Right cardiac atrium (tissue), 5 donors: Measurements from ENCODE around the gene SF3B6. TPM values are rescaled to one million over a fixed set of nuclear protein-coding genes. Genes with fewer than 3 reads are reported as not detected.

Experiments used
- ATAC-seq, 2 donors: fragments of 200-7000 bp; cut with Tn5 transposase; one replicate each; pipeline versions ENCODE4 v1.8.0 to v1.9.1; 2020; ENCODE audit warnings: moderate library complexity in 2 of 2, mild to moderate bottlenecking in 1 of 2
- DNase-seq, 3 donors: peaks; one replicate each; pipeline ENCODE4 v3.0.0-alpha.2; 2020
- H3K27ac ChIP-seq: one replicate; pipeline ENCODE4 v1.5.1; 2013; ENCODE audit warnings: mild to moderate bottlenecking, low read length, control low read depth, moderate library complexity
- H3K27me3 ChIP-seq: one replicate; pipeline ENCODE4 v1.6.1; 2013; ENCODE audit not compliant: control insufficient read depth, insufficient read depth
- H3K4me1 ChIP-seq: one replicate; pipeline ENCODE4 v1.6.1; 2013; ENCODE audit warnings: low read length; ENCODE audit not compliant: control insufficient read depth, insufficient read depth
- H3K4me3 ChIP-seq: one replicate; pipeline ENCODE4 v1.5.1; 2013; ENCODE audit warnings: low read length, control low read depth
- H3K9me3 ChIP-seq: one replicate; pipeline ENCODE4 v1.6.1; 2013; ENCODE audit warnings: low read length; ENCODE audit not compliant: control insufficient read depth
- WGBS: extraction: QIAGEN DNeasy Blood & Tissue Kit; methylation state at CpG from one replicate; pipeline ENCODE4 v1.1.7; 2013; 5-methylcytosine and 5-hydroxymethylcytosine counted together
- intact Hi-C, 4 donors: fragments of 100-400 bp; cut with DNase I; formaldehyde crosslinking; loops; one replicate each; pipeline versions ENCODE4 v1.11.0 to v1.14.0; 2022 to 2023
- polyA plus RNA-seq: library from polyadenylated mRNA; stranded (reverse); fragments of 200-250 nt; gene quantifications from one replicate; pipeline ENCODE4 v1.2.3, GENCODE V29; 2013
- total RNA-seq, 4 donors: library from RNA; stranded (reverse); fragmentation: NEBNext Ultra II Directional; extraction: Animal tissue kit (Norgen Biotek cat#: 25700); gene quantifications; one replicate each; pipeline ENCODE4 v1.2.1, GENCODE V29; 2021
- donor health status: healthy with polysubstance abuse.
- donor health status: DM: no; HTN: yes; CAD: no.
- donor health status: DM: no; HTN: no; CAD: no.
- donor health status: DM: no; HTN: yes; CAD: no; lungs with severe emphysema.
- donor health status: DM: yes; HTN: yes; CAD: no.

SF3B6 gene
- total and polyA plus RNA-seq, 5 donors, result 54.7 to 101 (median 58.6) TPM

GRCh38 chr2:24076849-24077534 lies 866 bp upstream of the SF3B6 start:
- peaks cover 2% of the 10 kb centered on the region for H3K4me1 ChIP-seq
- DNase-seq (peak in 1 of 3 donors; percentile 69), ATAC-seq (peak in 1 of 2 donors; percentile 7)
- H3K27ac ChIP-seq, result peak overlapping the region; percentile 89
- intact Hi-C loops, result no loop called here
- WGBS, result 2% methylated on average over 41 of the region's 41 CpGs
- H3K9me3 ChIP-seq, result no peaks in the 10 kb centered on the region
- no peaks in the 10 kb centered on the region for H3K27me3 ChIP-seq
- peak overlapping the region; percentile 87 for H3K4me3 ChIP-seq

DNA sequence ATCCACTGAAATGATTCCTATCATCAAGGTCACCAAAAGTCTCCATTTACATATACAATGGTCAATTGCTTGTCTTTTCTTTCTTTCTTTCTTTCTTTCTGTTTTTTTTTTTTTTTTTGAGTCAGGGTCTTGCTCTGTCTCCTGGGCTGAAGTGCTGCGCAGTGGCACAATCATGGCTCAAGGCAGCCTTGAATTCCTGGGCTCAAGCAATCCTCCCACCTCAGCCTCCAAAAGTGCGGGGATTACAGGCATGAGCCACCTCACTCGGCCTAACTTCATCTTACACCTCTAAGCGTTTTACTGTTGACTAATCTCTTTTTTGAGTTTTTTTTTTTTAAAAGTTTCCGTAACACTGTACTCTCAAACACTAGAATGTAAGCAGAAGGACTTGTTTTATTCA lies 867 bp downstream of the SF3B6 start:
- Histone ChIP-seq H3K27ac (no peak overlapping the region), H3K27me3 (no peaks in the 10 kb centered on the region), H3K9me3 (no peaks in the 10 kb centered on the region), H3K4me3 (peak overlapping the region; percentile 87), H3K4me1 (peaks cover 2% of the 10 kb centered on the region)
- DNase-seq, result no peak
- WGBS, result 70% methylated on average over 5 of the region's 5 CpGs
- no peak for ATAC-seq
- intact Hi-C loops, result no loop called here

DNA sequence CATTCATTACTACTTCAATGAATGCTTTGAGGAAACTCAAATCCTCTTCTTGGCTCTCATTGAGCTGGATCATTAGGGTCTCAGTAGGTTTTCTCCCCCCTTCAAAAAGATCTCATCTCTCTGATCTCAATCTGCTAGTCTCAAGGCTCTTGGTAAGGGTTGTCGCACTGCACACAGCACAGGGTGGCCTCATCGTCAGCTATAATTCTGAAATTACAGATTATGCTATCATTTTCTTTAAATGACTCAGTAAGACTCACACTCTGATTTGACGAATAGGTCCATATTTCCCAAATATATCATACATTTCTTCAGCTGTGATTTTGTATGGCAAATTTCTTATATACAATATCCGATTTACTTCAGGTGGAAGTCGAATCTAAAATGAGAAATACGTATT lies 2.3 kb downstream of the SF3B6 start:
- ATAC-seq (no peak), DNase-seq (no peak)
- no peak overlapping the region for H3K27ac ChIP-seq
- intact Hi-C loops, result no loop called here
- H3K4me3 ChIP-seq, result no peak overlapping the region
- 88% methylated on average over 6 of the region's 6 CpGs for WGBS
- H3K9me3 ChIP-seq, result no peaks in the 10 kb centered on the region
- peaks cover 2% of the 10 kb centered on the region for H3K4me1 ChIP-seq
- no peaks in the 10 kb centered on the region for H3K27me3 ChIP-seq

GRCh38 chr2:24072259-24072658 lies 3.9 kb downstream of the SF3B6 start:
- no peak overlapping the region for H3K4me3 ChIP-seq
- no peak overlapping the region for H3K27ac ChIP-seq
- peaks cover 2% of the 10 kb centered on the region for H3K4me1 ChIP-seq
- DNase-seq, result no peak
- no peaks in the 10 kb centered on the region for H3K9me3 ChIP-seq
- ATAC-seq, result no peak
- no peaks in the 10 kb centered on the region for H3K27me3 ChIP-seq
- intact Hi-C loops, result no loop called here
- WGBS, result 93% methylated on average over 4 of the region's 4 CpGs

GRCh38 chr2:24065341-24065740 lies 10.8 kb downstream of the SF3B6 start:
- no peak overlapping the region for H3K4me3 ChIP-seq
- no peaks in the 10 kb centered on the region for H3K4me1 ChIP-seq
- WGBS, result 81% methylated on average over 2 of the region's 2 CpGs
- ATAC-seq (no peak), DNase-seq (no peak)
- no peak overlapping the region for H3K27ac ChIP-seq
- intact Hi-C loops, result no loop called here
- H3K9me3 ChIP-seq, result no peaks in the 10 kb centered on the region
- H3K27me3 ChIP-seq, result no peaks in the 10 kb centered on the region

DNA sequence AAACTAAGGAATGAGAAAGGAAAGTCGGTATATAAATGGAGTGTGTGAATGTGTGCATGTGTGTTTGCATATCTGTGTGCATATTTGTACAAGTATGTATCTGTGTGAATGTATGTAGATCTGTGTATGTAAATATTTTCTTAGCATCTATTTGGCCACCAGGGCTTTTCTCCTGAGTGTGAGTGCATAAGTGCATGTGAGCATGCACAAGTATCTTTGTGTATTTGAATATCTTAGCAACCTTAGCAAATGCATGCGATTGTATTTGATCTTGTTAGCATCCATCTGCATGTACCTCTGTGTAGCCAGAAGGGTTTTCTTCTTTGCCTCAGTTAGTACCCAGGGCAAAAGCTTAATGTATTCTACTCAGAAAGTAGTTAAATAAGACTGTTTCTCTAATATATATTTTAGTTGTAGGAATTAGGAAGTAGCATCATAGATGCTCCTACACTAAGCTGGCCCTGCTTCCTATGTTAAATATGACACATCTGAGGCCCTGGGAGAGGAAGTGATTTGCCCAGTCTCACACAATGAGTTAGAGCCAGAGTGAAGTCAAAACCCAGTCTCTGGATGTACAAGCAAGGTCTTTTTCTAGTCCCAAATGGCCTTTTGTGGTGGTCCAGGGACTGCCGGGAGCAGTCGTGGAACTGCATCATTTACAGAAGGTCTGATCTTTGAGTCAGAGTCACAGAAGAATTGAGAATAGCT lies 17.4 kb downstream of the SF3B6 start:
- Histone ChIP-seq H3K27ac (no peak overlapping the region), H3K9me3 (no peaks in the 10 kb centered on the region), H3K4me1 (no peaks in the 10 kb centered on the region), H3K4me3 (no peak overlapping the region), H3K27me3 (no peaks in the 10 kb centered on the region)
- intact Hi-C loops, result no loop called here
- DNase-seq, result no peak
- no peak for ATAC-seq
- WGBS, result 89% methylated on average over 4 of the region's 4 CpGs

DNA sequence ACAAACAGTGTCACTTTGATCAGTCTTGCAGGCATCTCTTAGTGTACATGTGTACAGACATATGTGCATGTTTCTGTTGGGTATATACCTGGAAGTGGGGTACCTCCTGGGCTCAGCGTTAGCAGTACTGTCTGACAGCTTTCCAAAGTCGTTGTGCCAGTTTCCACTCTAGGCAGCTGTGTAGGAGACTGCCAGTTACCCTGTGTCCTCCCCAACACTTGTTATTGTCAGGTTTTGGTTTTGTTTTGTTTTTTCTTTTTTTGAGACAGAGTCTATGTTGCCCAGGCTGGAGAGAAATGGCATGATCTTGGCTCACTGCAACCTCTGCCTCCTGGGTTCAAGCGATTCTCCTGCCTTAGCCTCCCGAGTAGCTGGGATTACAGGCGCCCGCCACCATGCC lies 20.4 kb downstream of the SF3B6 start:
- Histone ChIP-seq H3K27me3 (no peaks in the 10 kb centered on the region), H3K4me1 (no peaks in the 10 kb centered on the region), H3K27ac (no peak overlapping the region), H3K9me3 (no peaks in the 10 kb centered on the region), H3K4me3 (no peak overlapping the region)
- no peak for ATAC-seq
- intact Hi-C loops, result no loop called here
- 84% methylated on average over 6 of the region's 6 CpGs for WGBS
- no peak for DNase-seq

GRCh38 chr2:24054366-24055010 lies 21.6 kb downstream of the SF3B6 start:
- no peaks in the 10 kb centered on the region for H3K4me1 ChIP-seq
- DNase-seq (no peak), ATAC-seq (no peak)
- H3K9me3 ChIP-seq, result no peaks in the 10 kb centered on the region
- no peak overlapping the region for H3K4me3 ChIP-seq
- H3K27ac ChIP-seq, result no peak overlapping the region
- WGBS, result 75% methylated on average over 8 of the region's 8 CpGs
- H3K27me3 ChIP-seq, result no peaks in the 10 kb centered on the region
- intact Hi-C loops, result no loop called here

DNA sequence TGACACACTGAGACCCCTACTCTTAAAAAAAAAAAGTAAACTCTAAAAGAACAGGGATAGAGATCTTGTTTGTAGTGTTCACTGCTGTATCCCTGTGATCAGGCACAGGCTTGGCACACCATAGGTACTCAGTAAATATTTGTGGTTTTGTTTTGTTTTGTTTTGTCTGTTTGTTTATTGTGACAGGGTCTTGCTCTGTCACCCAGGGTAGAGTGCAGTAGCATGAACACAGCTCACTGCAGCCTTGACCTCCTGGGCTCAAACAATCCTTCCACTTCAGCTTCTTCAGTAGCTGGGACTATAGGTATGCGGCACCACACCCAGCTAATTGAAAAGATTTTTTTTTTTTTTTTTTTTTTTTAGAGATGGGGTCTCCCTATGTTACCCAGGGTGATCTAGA lies 23.2 kb downstream of the SF3B6 start:
- DNase-seq (no peak), ATAC-seq (no peak)
- 97% methylated on average over 1 of the region's 1 CpG for WGBS
- intact Hi-C loops, result no loop called here
- Histone ChIP-seq H3K4me3 (no peak overlapping the region), H3K9me3 (no peaks in the 10 kb centered on the region), H3K4me1 (peaks cover 2% of the 10 kb centered on the region), H3K27ac (no peak overlapping the region), H3K27me3 (no peaks in the 10 kb centered on the region)

- Histone ChIP-seq H3K4me3 (no peak overlapping the region), H3K4me1 (peaks cover 2% of the 10 kb centered on the region), H3K9me3 (no peaks in the 10 kb centered on the region), H3K27ac (no peak overlapping the region), H3K27me3 (no peaks in the 10 kb centered on the region)
- ATAC-seq (no peak), DNase-seq (no peak)
- 74% methylated on average over 8 of the region's 8 CpGs for WGBS
- intact Hi-C loops, result no loop called here
These were observed 24.3 kb downstream of the SF3B6 start for GRCh38 chr2:24051833-24052232.
